Measurements from ENCODE around the gene SPRY2. TPM values are rescaled to one million over a fixed set of nuclear protein-coding genes. Genes with fewer than 3 reads are reported as not detected.

The SPRY2 gene
- total and polyA plus RNA-seq, 2 of the 13 experiments (the other 11 are each of a cell fraction or from before 2014, with no cell fraction given) = 7.4 to 25.1 TPM

Small RNA genes within 50 kb of the gene (small RNA-seq; reads per million reads assigned to genes)
- gene RNU6-61P (ENCODE audit: insufficient read depth in 2 of 3, insufficient read length in 3 of 3, low read depth in 2 of 3, low replicate concordance in 1 of 3) = 0 to 5.8 (median 0.98) reads per million in 3 experiments

Measured in HepG2 (cell line).